Erythroblast (primary cell): Measurements from ENCODE around the gene MTMR11.

Experiments
- GATA1 ChIP-seq: IDR thresholded peaks from 2 replicates; pipeline ENCODE4 v1.6.1; 2011; ENCODE audit warnings: low read depth, mild to moderate bottlenecking, control low read depth, low read length, moderate library complexity
- POLR2A ChIP-seq: IDR thresholded peaks from 2 replicates; pipeline ENCODE4 v1.6.1; 2011; ENCODE audit warnings: mild to moderate bottlenecking, low read length

GRCh38 chr1:149936992-149937705, 470 bp upstream of the MTMR11 start:
- TF ChIP-seq POLR2A = no peak
- no peak for TF ChIP-seq GATA1
